ENCODE measurements around the gene CDYL2.
"Not testable (repeated sequence)": the region's sequence is repeated elsewhere in the genome, so short reads cannot be mapped to it uniquely, and the experiment has no call there.

CDYL2 gene

DNA sequence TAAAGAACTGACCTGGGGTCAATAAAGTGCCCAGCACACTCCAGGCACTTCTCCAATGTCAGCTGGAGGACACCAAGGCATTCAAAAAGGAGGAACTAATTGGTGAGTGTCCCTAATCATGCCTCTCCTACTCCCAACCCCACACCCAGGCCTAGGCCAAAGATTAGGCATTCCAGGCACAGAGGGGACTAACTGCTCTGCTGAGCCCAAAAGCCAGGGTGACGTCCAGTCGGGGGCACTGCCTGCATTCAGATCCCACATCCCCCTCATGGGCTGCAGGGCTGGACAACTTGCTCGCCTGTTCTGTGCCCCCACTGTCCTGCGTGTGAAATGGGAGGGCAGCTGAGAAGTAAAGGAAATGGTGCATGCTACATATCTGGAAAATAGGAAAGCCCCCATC is 148.2 kb downstream of the CDYL2 start:
- peak overlapping the region; percentile 95 for H3K27ac Mint-ChIP-seq (ENCODE audit: low read depth)
- DNase-seq (ENCODE audit: low spot score in 2 of 2) (no peak), ATAC-seq (replicated peaks; ENCODE audit: extremely low read depth, poor library complexity, severe bottlenecking) (peak; percentile 25)
- H3K4me3 Mint-ChIP-seq, result peak overlapping the region; percentile 83
- H3K4me1 Mint-ChIP-seq, result peaks cover 39% of the 10 kb centered on the region
- H3K36me3 Mint-ChIP-seq (ENCODE audit: insufficient read depth), result no peaks in the 10 kb centered on the region
- no peaks in the 10 kb centered on the region for H3K27me3 Mint-ChIP-seq
- H3K9me3 Mint-ChIP-seq, result peaks cover 6% of the 10 kb centered on the region

- no peaks in the 10 kb centered on the region for H3K36me3 Mint-ChIP-seq (ENCODE audit: insufficient read depth)
- ATAC-seq (replicated peaks; ENCODE audit: extremely low read depth, poor library complexity, severe bottlenecking) (no peak), DNase-seq (ENCODE audit: low spot score in 2 of 2) (no peak)
- peak overlapping the region; percentile 29 for H3K4me3 Mint-ChIP-seq
- peak overlapping the region; percentile 95 for H3K27ac Mint-ChIP-seq (ENCODE audit: low read depth)
- peaks cover 36% of the 10 kb centered on the region for H3K4me1 Mint-ChIP-seq
- H3K9me3 Mint-ChIP-seq, result peaks cover 6% of the 10 kb centered on the region
- no peaks in the 10 kb centered on the region for H3K27me3 Mint-ChIP-seq
Measured at GRCh38 chr16:80655751-80656150, 148.6 kb downstream of the CDYL2 start.

- ATAC-seq (replicated peaks; ENCODE audit: extremely low read depth, poor library complexity, severe bottlenecking), result no peak
Measured at GRCh38 chr16:80654094-80654862, 150.1 kb downstream of the CDYL2 start.

GRCh38 chr16:80652441-80652840 is 152.0 kb downstream of the CDYL2 start:
- Mint-ChIP-seq H3K36me3 (ENCODE audit: insufficient read depth) (no peaks in the 10 kb centered on the region), H3K9me3 (no peaks in the 10 kb centered on the region), H3K4me3 (no peak overlapping the region), H3K4me1 (peaks cover 48% of the 10 kb centered on the region), H3K27me3 (no peaks in the 10 kb centered on the region), H3K27ac (ENCODE audit: low read depth) (no peak overlapping the region)
- ATAC-seq (replicated peaks; ENCODE audit: extremely low read depth, poor library complexity, severe bottlenecking) (no peak), DNase-seq (ENCODE audit: low spot score in 2 of 2) (no peak)

More at GRCh38 chr16:80654094-80654862, 150.1 kb downstream of the CDYL2 start:
- Mint-ChIP-seq H3K4me1 (peaks cover 42% of the 10 kb centered on the region), H3K9me3 (peaks cover 6% of the 10 kb centered on the region), H3K4me3 (no peak overlapping the region), H3K27ac (ENCODE audit: low read depth) (no peak overlapping the region), H3K36me3 (ENCODE audit: insufficient read depth) (no peaks in the 10 kb centered on the region), H3K27me3 (no peaks in the 10 kb centered on the region)
- no peak for DNase-seq (ENCODE audit: low spot score in 2 of 2)

GRCh38 chr16:80650281-80650680 is 154.1 kb downstream of the CDYL2 start:
- not testable (repeated sequence) for DNase-seq (ENCODE audit: low spot score in 2 of 2); H3K9me3 Mint-ChIP-seq; H3K4me3 Mint-ChIP-seq; H3K36me3 Mint-ChIP-seq (ENCODE audit: insufficient read depth); H3K27ac Mint-ChIP-seq (ENCODE audit: low read depth); H3K27me3 Mint-ChIP-seq; ATAC-seq (replicated peaks; ENCODE audit: extremely low read depth, poor library complexity, severe bottlenecking)
- H3K4me1 Mint-ChIP-seq, result peaks cover 36% of the 10 kb centered on the region

GRCh38 chr16:80640316-80640715 is 164.1 kb downstream of the CDYL2 start:
- DNase-seq (ENCODE audit: low spot score in 2 of 2), result no peak
- Mint-ChIP-seq H3K36me3 (ENCODE audit: insufficient read depth) (peaks cover 2% of the 10 kb centered on the region), H3K4me1 (peaks cover 15% of the 10 kb centered on the region), H3K9me3 (peaks cover 8% of the 10 kb centered on the region), H3K4me3 (no peak overlapping the region), H3K27ac (ENCODE audit: low read depth) (no peak overlapping the region), H3K27me3 (no peaks in the 10 kb centered on the region)
- no peak for ATAC-seq (replicated peaks; ENCODE audit: extremely low read depth, poor library complexity, severe bottlenecking)

- ATAC-seq (replicated peaks; ENCODE audit: extremely low read depth, poor library complexity, severe bottlenecking), result no peak
- Mint-ChIP-seq H3K36me3 (ENCODE audit: insufficient read depth) (peaks cover 2% of the 10 kb centered on the region), H3K4me3 (no peak overlapping the region), H3K4me1 (peaks cover 15% of the 10 kb centered on the region), H3K27me3 (no peaks in the 10 kb centered on the region), H3K27ac (ENCODE audit: low read depth) (no peak overlapping the region), H3K9me3 (peaks cover 11% of the 10 kb centered on the region)
- no peak for DNase-seq (ENCODE audit: low spot score in 2 of 2)
Measured at GRCh38 chr16:80639636-80640035, 164.8 kb downstream of the CDYL2 start.

GRCh38 chr16:80637621-80638020 is 166.8 kb downstream of the CDYL2 start:
- no peaks in the 10 kb centered on the region for H3K27me3 Mint-ChIP-seq
- DNase-seq (ENCODE audit: low spot score in 2 of 2) (no peak), ATAC-seq (replicated peaks; ENCODE audit: extremely low read depth, poor library complexity, severe bottlenecking) (no peak)
- no peak overlapping the region for H3K4me3 Mint-ChIP-seq
- H3K36me3 Mint-ChIP-seq (ENCODE audit: insufficient read depth), result peaks cover 2% of the 10 kb centered on the region
- peaks cover 5% of the 10 kb centered on the region for H3K9me3 Mint-ChIP-seq
- no peak overlapping the region for H3K27ac Mint-ChIP-seq (ENCODE audit: low read depth)
- H3K4me1 Mint-ChIP-seq, result peaks cover 15% of the 10 kb centered on the region

DNA sequence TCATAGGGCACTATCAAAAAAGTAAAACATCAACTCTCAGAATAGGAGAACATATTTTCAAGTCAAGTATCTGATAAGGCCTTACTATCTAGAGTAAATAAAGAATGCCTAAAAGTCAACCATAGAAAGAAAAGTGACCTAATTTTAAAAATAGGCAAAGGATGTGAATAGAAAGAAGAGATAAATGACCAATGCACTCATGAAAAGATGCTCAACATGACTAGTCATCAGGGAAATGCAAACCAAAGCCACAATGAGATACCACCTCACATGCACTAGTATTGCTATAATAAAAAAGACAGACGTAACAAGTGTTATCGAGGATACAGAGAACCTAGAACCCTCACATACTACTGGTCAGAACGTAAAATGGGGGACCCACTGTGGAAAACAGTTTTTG is 172.8 kb downstream of the CDYL2 start:
- Mint-ChIP-seq H3K4me1 (no peaks in the 10 kb centered on the region), H3K36me3 (ENCODE audit: insufficient read depth) (peaks cover 3% of the 10 kb centered on the region), H3K27me3 (no peaks in the 10 kb centered on the region), H3K4me3 (no peak overlapping the region), H3K27ac (ENCODE audit: low read depth) (no peak overlapping the region), H3K9me3 (peaks cover 5% of the 10 kb centered on the region)
- DNase-seq (ENCODE audit: low spot score in 2 of 2), result no peak
- ATAC-seq (replicated peaks; ENCODE audit: extremely low read depth, poor library complexity, severe bottlenecking), result no peak

GRCh38 chr16:80628254-80628653 is 176.1 kb downstream of the CDYL2 start:
- no peaks in the 10 kb centered on the region for H3K9me3 Mint-ChIP-seq
- no peak overlapping the region for H3K4me3 Mint-ChIP-seq
- H3K27me3 Mint-ChIP-seq, result no peaks in the 10 kb centered on the region
- ATAC-seq (replicated peaks; ENCODE audit: extremely low read depth, poor library complexity, severe bottlenecking), result no peak
- no peak for DNase-seq (ENCODE audit: low spot score in 2 of 2)
- H3K4me1 Mint-ChIP-seq, result no peaks in the 10 kb centered on the region
- peaks cover 3% of the 10 kb centered on the region for H3K36me3 Mint-ChIP-seq (ENCODE audit: insufficient read depth)
- H3K27ac Mint-ChIP-seq (ENCODE audit: low read depth), result no peak overlapping the region

DNA sequence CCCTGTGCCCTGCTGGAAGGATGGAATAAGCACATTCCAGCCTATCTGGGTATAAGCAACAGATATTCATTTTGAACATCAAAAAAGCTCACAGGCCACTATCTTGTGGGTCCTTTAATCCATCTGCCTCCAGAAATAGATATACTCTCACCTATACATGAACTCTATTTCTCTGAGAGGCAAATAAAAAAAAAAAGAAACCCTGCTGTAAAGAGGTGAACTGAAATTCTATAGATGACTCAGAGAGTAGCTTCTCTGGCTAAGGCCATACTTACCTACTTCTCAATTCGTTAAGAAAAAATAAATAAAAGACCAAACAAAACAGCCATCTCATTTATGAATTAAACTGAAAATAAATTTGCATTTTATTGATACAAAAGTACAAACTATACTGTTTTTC is 177.3 kb downstream of the CDYL2 start:
- ATAC-seq (replicated peaks; ENCODE audit: extremely low read depth, poor library complexity, severe bottlenecking) (no peak), DNase-seq (ENCODE audit: low spot score in 2 of 2) (no peak)
- H3K4me1 Mint-ChIP-seq, result no peaks in the 10 kb centered on the region
- H3K36me3 Mint-ChIP-seq (ENCODE audit: insufficient read depth), result peaks cover 3% of the 10 kb centered on the region
- H3K27me3 Mint-ChIP-seq, result no peaks in the 10 kb centered on the region
- H3K9me3 Mint-ChIP-seq, result no peaks in the 10 kb centered on the region
- no peak overlapping the region for H3K4me3 Mint-ChIP-seq
- no peak overlapping the region for H3K27ac Mint-ChIP-seq (ENCODE audit: low read depth)

DNA sequence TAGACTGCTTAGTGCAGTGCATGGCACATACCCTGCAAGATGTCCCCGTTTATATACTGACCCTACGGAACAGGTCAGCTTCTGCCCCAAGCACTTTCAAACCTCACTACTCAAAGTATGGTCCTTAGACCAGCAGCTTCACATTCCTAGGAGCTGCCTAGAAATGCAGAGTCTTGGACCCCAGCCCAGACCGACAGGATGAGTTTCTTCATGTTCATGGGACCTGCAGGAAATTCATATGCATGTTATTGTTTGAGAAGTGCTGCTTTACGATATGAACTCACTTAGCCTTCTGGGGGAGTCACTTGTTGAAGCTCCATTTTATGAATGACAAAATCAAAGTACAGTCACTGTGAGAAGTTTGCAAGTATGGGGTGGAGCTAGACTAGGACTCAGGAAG is 181.0 kb downstream of the CDYL2 start:
- DNase-seq (ENCODE audit: low spot score in 2 of 2), result no peak
- H3K36me3 Mint-ChIP-seq (ENCODE audit: insufficient read depth), result peaks cover 2% of the 10 kb centered on the region
- H3K9me3 Mint-ChIP-seq, result no peaks in the 10 kb centered on the region
- no peak for ATAC-seq (replicated peaks; ENCODE audit: extremely low read depth, poor library complexity, severe bottlenecking)
- H3K27me3 Mint-ChIP-seq, result no peaks in the 10 kb centered on the region
- H3K27ac Mint-ChIP-seq (ENCODE audit: low read depth), result no peak overlapping the region
- no peak overlapping the region for H3K4me3 Mint-ChIP-seq
- no peaks in the 10 kb centered on the region for H3K4me1 Mint-ChIP-seq

DNA sequence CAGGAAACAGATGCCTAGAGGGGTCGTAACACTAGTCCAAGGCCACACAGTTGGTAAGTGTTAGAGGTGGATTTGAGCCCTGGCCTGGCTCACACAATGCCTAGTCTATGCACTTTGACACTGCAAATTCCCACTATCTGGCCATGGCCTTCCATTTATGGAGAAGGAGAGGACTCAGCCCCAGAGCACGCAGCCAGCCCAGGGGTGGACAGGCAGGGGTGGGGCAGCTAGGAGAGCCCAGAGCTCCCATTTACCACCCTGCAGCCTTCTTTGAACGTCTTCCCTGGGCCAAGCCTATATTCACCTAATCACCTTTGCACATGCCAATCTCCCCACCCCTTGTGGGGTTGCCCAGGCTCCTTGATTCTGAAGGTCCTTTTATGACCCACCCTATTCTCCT is 182.4 kb downstream of the CDYL2 start:
- Mint-ChIP-seq H3K36me3 (ENCODE audit: insufficient read depth) (no peaks in the 10 kb centered on the region), H3K27ac (ENCODE audit: low read depth) (no peak overlapping the region), H3K4me3 (no peak overlapping the region), H3K4me1 (no peaks in the 10 kb centered on the region), H3K9me3 (no peaks in the 10 kb centered on the region), H3K27me3 (no peaks in the 10 kb centered on the region)
- ATAC-seq (replicated peaks; ENCODE audit: extremely low read depth, poor library complexity, severe bottlenecking) (no peak), DNase-seq (ENCODE audit: low spot score in 2 of 2) (no peak)
